ENCODE results near the gene IFT27.

DNA sequence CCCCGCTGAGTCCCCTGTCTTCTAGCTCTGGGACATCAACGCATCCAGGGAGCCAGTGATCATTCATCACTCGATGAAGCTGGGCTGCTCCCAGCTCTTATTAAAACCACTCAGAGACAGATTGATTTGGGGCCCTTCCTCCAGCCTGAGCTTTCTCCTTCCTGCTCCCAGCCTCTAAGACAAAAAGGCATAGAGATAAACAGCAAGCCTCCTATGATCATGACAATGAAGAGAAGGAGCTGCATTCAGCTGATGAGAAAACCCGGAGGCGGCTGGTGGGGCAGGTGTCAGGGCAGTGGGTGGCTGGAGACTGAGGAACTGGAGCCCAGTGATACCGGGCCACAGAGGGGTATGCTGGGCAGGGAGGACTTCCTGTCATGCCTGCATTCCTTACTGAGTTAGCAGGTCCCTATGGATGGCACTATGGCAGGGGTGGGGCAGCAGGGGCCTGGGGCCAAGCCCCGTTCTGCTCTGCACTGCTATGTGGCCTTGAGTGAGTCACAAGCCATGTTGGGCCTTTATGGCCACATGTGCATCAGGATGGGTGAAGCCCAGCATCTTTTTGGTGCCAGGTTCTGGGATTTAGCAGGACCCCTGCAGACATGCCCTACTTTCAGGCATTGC, 20.7 kb upstream of the IFT27 start:
- TF ChIP-seq POLR2A (IDR thresholded peaks at IDR 0.05; ENCODE audit: borderline replicate concordance, extremely low read depth, insufficient read depth, insufficient read length) (no peak), EGR1 (IDR thresholded peaks at IDR 0.05; ENCODE audit: low read depth) (no peak), EZH2 (IDR thresholded peaks at IDR 0.05) (no peak), FOSL1 (IDR thresholded peaks at IDR 0.05; ENCODE audit: low read depth) (no peak), ZNF274 (IDR thresholded peaks at IDR 0.05; ENCODE audit: low read depth, low read length) (no peak), JUND (IDR thresholded peaks at IDR 0.05) (no peak), CBX3 (IDR thresholded peaks at IDR 0.05; ENCODE audit: low read depth) (no peak), SIN3A (IDR thresholded peaks at IDR 0.05; ENCODE audit: low read depth) (no peak), POLR2AphosphoS5 (IDR thresholded peaks at IDR 0.05; ENCODE audit: low read depth, low read length) (no peak), SP1 (IDR thresholded peaks at IDR 0.05; ENCODE audit: low read depth) (no peak), SRF (IDR thresholded peaks at IDR 0.05; ENCODE audit: low read depth) (no peak)
- TF ChIP-seq, protein P1, sequence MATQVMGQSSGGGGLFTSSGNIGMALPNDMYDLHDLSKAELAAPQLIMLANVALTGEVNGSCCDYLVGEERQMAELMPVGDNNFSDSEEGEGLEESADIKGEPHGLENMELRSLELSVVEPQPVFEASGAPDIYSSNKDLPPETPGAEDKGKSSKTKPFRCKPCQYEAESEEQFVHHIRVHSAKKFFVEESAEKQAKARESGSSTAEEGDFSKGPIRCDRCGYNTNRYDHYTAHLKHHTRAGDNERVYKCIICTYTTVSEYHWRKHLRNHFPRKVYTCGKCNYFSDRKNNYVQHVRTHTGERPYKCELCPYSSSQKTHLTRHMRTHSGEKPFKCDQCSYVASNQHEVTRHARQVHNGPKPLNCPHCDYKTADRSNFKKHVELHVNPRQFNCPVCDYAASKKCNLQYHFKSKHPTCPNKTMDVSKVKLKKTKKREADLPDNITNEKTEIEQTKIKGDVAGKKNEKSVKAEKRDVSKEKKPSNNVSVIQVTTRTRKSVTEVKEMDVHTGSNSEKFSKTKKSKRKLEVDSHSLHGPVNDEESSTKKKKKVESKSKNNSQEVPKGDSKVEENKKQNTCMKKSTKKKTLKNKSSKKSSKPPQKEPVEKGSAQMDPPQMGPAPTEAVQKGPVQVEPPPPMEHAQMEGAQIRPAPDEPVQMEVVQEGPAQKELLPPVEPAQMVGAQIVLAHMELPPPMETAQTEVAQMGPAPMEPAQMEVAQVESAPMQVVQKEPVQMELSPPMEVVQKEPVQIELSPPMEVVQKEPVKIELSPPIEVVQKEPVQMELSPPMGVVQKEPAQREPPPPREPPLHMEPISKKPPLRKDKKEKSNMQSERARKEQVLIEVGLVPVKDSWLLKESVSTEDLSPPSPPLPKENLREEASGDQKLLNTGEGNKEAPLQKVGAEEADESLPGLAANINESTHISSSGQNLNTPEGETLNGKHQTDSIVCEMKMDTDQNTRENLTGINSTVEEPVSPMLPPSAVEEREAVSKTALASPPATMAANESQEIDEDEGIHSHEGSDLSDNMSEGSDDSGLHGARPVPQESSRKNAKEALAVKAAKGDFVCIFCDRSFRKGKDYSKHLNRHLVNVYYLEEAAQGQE (IDR thresholded peaks at IDR 0.05; ENCODE audit: low read depth), result no peak
- TF ChIP-seq, protein P2, sequence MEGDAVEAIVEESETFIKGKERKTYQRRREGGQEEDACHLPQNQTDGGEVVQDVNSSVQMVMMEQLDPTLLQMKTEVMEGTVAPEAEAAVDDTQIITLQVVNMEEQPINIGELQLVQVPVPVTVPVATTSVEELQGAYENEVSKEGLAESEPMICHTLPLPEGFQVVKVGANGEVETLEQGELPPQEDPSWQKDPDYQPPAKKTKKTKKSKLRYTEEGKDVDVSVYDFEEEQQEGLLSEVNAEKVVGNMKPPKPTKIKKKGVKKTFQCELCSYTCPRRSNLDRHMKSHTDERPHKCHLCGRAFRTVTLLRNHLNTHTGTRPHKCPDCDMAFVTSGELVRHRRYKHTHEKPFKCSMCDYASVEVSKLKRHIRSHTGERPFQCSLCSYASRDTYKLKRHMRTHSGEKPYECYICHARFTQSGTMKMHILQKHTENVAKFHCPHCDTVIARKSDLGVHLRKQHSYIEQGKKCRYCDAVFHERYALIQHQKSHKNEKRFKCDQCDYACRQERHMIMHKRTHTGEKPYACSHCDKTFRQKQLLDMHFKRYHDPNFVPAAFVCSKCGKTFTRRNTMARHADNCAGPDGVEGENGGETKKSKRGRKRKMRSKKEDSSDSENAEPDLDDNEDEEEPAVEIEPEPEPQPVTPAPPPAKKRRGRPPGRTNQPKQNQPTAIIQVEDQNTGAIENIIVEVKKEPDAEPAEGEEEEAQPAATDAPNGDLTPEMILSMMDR (IDR thresholded peaks at IDR 0.05 in 2 of 3, conservative IDR thresholded peaks at IDR 0.05 in 1 of 3; ENCODE audit: borderline replicate concordance in 1 of 3, insufficient read depth in 1 of 3, low read depth in 2 of 3, low read length in 2 of 3), result no peak
- TF ChIP-seq, protein P3, sequence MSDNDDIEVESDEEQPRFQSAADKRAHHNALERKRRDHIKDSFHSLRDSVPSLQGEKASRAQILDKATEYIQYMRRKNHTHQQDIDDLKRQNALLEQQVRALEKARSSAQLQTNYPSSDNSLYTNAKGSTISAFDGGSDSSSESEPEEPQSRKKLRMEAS (IDR thresholded peaks at IDR 0.05), result no peak

All from HCT116 (cell line).